ENCODE measurements around the gene RNF220.

RNF220 gene

DNA sequence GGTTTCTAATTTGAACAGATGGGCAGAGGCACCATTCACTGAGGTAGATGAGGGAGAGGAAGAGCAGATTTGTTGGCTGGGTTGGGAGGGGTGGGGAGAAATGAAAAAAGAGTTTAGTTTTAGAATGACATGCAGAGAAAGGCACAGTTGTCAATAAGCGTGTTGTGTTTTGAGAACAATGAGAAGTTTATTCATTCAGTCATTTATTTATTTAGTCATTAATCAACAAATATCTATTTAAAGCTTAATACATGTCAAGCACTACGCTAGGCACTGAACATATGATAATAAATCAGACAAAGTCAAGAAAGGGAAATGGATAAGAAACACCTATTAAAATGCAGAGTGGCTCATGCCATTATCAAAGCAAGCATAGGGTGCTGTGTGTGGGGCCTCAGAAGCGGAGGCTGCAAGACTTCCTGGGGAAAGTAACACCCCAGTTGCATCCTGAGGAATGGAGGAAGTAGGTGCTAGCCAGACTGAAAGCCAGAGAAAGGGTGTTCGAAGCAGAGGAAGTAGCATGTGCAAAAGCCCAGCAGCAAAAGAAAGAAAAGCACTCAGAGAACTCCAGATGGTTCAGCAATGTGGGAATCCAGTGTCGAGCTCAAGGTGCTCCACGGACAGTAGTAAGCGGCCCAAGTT, 114.1 kb downstream of the RNF220 start:
- peak in 2 of 51 donors; percentile 27 to 65 for DNase-seq

DNA sequence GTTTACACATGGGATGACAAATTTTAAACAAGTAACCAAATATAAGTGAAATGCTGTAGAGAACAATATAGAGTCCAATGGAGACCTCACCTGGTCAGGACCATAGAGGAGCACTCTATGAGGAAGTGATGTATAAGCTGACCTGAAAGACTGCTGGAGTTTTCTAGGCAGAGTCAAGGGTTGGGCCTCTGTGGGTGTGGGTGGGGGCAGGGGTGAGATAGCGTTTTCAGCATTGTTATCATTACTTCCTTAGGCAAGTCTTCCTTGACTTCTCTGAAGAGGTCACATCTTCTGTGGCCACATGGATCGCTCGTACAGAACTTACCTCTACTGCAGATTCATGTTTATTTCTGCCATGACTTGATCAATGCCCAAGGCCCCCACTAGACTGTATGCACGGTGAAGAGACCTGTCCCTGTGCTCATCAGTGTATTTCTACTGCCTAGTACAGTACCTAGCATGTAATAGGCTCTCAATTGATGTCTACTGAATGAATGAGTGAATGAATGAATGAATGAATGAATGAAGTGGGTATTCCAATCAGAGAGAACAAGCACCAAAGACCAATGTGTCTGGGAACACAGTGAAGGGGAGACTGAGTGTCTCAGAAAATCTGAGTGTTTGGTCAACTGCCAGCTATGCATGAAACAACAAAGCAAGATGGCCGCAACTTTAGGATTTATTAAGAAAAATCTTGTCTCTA, 116.5 kb downstream of the RNF220 start:
- no peak for DNase-seq

DNA sequence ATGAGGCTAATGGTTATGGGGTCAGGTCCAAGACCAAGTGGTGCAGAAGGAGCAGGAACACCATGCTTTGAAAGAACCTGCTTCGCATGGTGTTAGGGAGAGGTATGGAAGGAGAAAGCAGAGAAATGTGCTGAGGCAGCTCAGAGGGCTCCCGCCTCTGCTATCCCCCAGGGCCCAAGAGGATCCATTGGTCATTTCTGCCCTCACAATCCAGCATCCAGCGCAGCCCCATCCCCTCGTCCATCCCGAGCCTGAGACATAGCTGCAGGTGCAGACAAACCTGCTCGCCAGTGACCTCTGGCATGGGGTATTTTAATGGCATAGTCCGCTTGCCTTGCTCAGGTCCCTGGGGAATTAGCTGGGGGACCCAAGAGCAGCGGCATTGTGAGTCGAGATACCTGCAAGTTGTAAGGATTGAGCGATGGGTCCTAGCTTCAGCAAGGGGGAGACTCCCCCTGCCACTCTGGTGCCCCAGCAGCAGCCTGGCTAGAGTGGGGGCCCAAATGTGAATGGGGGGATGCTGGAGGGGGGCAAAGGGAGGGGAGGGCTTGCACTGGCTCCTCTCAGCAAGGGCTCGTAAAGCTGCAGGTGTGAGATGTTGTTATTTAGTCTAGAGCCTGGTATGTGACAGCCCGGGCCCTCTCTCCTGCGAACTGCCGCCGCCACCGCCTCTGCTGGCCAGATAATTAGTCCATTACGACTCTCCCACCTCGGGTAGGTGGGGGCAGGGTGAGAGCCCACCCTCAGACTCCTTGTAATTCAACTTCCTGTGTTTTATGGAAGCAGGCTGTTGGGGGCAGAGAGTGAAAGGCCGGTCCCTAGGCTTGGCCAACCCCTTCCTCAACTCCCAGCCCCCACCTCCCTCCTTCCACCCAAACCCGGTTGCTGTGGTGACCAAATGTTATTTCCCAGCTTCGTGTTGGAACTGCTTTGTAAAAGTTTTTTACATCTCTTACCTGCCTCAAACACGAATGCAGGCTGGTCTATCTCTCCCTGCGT, 118.8 kb downstream of the RNF220 start:
- peak in 1 of 51 donors; percentile 39 for DNase-seq

DNA sequence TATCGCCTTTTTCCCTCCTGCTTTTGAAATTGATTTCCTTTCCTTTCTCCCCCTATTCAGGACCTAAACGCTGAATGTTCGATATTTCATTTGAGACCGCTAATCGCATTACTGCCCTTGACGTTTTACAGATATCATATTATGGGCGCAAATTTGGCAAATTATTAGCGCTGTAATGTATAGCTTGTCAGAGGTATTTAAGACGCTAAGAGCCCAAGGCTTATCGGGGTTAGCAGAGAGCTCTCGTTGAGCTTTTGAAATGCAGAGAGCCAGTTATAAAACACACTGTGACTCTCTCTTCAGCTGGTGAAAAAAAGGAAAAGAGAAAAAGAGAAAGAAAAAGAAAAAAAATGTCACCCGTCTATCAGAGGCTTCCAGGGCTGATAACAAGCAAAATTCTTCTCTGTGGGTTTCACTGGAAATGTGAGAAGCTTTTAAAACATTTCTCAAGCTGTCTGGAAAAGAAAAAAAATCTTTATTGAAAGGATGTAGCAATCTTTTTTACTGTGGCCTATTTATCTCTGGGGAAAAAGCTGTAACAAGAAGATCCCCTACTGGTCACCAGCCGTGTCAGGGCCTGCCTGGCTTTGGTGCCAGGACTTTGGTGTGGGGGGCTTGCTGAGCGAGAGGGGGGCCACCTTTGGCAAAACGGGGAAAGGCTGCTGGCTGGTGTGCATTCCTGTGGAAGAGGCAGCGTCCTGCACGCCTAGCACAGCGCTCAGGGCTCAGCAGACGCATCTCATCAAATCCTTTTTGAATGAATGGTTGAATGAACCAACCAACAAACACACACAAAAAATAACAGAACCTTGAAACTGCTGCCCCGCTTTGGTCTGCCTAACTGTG, 119.8 kb downstream of the RNF220 start:
- peak in 4 of 51 donors; percentile 30 to 72 (median 42) for DNase-seq

DNA sequence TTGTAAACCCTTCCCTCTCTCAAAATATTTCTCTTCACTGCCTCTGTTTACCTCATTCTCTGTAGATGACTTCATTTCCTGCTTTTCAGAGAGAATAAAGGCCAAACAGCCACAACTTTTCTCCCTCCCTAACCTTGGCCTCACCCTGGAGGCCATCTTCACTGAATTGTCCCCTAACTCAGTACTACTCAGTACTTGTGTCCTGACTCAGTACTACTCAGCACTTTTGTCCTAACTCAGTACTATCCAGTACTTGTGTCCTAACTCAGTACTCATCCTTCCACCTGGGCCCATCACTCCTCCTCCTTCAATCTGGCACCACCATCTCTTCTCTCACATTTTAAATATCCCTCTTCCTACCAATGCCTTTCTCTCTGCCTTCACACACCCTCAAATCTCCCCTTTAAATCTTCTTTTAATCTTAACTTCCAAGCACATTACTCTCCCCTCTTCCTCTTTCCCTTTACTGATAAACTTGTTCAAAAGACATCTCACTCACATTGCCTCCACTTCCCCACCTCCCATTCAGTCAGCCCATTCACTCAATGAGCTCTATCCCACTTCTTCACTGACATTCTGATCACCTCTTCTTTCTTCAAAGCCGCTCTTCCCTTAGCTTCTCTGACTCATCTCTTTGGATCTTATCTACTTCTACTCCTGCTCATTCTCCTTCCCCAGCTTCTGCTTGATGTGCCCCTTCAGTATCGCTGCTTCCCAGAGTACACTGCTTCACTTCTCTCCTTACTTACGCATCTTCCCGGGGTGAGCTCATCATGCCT, 121.4 kb downstream of the RNF220 start:
- DNase-seq, result no peak

DNA sequence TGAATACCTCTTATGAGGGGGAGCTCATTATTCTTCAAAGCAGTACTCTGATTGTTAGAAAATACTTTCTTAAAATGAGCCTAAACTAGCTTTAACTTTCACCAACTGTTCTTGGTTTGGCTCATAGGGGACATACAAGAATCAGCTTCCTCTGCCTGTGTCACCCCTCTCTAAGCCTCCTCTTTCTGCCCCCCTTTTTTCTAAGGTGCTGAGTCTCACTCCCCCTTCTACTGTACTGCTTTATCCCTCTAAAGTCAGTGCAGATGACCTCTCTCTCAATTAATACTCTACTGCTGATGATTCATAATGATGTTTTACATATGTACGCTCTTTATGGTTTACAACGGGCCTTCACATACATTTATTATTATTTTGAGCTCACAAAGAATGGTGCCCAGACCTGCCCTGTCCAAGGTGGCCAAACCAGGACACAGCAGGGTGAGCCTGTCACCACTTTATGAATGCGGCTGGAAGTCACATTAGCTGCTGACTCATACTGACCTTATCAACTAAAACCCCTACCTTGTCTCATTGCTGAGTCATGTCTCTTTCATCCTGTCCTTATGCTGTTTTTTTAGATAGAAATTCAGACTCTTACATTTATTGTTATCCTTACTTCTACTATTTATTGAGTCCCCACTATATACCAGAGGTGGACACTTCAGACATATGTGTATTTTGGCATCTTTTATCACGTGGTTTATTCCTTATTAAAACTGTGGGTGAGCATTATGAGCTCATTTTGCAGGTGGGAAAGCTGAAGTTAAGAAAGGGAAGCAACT, 126.9 kb downstream of the RNF220 start:
- no peak for DNase-seq

DNA sequence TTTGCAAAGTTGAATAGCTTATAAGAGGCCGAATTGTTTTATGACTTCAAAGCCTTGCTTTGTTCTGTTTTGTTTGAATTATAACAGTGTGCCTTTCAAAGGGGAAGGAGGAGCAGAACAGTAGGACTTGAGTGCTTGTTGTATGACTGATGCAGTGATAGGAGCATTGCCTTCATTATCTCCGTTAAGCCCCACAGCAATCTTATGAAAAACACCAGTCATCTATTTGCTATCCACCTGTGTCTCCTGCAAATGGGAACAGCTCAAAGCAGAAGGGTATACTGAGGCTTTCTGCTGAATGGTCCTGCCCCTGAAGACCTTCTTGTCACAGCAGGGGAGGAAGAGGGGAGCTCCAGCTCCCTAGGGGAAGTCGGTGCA, 127.5 kb downstream of the RNF220 start:
- DNase-seq, result peak in 3 of 51 donors; percentile 26 to 77 (median 51)

DNA sequence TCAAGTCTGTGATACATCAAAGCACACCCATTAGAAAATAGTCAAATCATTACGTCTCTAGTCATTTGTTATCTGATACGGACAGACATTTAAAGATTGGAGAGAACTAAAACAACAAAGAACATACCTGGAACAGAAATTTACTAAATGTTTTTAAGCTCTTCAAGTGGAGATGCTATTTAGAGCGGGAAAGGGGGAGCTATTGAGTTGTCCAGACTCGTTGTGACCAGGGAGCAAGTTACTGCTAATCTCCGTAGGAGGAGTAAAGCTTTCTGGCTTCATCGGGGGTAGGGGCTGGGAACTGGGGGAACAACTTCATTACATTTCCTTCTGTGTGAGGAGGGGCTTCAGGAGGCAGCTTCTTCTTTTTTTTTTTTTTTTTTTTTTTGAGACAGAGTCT, 129.7 kb downstream of the RNF220 start:
- DNase-seq, result no peak

DNA sequence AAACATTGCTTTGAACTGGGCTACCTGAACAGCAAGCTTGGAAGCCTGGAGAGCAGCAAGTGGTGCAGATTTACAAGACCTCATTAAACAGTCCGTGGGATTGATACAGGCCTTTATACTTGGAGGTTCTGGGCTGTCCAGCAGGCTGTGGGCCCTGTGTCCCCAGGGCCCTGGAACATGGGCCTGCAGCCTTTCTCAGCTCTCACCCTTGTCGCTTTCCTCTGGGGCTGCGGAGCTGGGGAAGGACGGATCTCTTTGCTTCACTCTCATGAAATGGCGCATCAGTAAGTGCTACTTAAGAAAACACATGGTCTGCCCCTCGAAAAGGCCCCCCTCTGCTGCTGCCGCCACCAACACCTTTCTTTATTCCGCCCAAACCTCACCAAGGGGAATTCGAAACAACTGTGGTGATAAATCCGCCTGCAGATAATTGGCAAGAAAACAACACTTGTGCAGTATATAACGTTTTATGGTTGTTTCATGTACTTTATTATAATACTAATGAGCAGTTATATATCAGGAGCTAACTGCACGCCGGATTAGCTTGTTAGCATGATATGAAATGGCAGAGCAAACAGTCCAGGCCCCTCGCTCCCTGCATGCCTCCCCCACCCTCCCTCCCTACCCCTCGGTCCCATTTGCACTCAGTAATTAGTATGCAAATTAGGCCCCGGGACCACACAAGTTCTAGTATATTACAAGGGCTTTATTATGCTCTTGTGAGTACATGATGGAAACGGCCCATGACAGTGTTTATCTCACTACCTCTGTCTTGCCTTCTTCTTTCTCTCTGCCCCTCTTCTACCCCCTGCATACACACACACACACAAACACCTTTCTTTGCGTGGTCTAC, 131.5 kb downstream of the RNF220 start:
- peak in 1 of 51 donors; percentile 32 for DNase-seq

DNA sequence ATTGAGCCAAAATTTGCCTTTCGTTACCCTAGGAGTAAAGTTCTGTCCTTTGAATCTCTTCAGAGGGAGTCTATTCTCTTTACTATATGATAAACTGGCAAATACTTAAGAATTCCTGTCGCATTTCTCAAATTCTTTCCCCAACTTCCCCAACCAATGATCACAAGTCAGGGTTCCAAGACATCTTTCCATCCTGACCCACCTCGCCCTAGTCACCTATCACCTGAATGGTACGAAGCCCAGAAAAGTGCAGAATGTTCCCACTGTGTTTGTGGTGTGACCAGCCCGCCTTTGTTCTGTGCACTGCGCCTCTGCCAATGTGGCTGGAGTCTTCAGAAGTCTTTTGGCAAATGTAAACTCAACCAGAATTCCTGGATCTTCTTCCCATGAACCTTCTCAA, 132.5 kb downstream of the RNF220 start:
- DNase-seq, result no peak

DNA sequence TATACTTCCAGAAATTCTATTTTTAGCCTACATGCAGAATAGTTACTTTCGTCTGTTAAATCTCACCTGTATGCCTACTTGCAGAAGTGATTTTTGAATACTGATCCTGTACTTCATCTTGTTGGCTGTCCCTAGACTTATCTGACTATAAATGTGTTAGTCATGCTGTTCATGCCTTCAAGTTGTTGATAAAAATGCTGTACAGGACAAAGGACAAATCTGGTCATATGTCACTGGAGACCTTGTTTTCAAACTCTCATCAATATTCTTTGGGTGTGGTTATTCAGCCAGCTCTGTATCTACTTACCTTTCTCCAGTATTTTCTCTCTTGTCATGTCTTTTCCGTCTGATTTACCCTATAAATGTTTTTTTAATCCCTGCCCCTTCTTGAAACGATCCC, 132.9 kb downstream of the RNF220 start:
- no peak for DNase-seq

DNA sequence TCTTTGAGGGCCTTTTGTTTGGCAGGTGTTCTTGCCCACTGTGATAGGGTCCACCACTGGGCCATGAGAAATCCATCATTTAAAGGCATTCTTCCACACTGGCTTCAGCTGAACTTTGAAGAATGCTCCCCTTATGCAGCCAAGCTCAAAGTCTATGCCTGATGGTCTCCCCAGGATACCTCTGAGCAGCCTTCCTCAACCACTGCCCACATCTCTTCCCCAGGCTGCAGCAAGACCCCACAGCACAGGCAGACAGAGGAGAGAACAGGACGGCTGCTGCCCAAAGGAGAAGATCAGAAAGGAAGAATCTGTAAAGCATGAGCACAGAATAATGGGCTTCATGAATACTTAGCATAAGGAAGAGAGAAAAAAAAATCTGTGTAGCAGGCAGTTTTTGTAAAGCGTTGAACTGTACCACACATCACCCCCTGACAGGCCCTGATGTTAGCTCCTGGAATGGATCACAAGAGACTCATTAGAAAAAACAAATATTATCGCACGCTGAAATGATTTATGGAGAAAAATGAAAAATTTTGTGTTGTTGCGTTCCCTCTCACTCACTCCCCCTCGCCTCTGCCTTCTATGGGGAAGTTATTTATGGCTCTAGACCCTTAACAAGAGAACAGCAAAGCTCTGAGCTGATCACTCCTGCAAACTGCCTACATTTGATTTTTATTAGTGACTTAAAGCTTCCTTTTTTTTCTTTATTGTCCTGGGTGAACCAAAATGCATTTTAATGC, 135.1 kb downstream of the RNF220 start:
- no peak for DNase-seq

DNA sequence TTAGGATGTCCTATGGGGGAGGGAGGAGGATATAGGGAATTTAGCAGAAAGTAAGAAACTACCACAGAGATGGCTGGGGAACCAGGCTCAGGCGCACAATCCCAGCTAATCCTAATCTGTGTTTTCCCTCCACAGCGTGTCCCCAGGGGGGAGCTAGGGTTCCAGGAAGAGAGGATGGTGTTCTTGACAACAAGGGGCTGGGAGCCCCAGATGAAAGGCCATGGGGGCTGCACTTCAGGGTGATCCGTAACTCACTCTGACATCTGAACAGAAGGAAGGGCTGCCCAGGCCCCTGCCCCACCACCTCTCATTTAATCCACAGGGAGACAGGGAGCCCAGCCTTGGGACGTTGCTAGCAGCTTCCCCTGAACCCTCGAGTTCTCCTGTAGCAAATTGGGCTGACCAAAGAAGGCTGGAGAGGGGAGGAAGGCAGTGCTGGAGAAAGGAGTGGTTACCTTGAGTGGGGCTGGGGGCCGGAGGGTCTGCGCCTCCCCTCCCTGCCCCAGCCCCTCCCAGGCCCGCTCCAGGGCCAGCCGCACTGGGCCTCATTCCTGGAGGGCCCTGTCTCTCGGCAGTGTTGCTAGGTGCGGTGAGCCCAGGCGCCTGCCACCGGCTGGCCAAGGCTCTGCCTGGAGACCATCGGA, 137.5 kb downstream of the RNF220 start:
- DNase-seq, result peak in 9 of 51 donors; percentile 16 to 56 (median 32)

DNA sequence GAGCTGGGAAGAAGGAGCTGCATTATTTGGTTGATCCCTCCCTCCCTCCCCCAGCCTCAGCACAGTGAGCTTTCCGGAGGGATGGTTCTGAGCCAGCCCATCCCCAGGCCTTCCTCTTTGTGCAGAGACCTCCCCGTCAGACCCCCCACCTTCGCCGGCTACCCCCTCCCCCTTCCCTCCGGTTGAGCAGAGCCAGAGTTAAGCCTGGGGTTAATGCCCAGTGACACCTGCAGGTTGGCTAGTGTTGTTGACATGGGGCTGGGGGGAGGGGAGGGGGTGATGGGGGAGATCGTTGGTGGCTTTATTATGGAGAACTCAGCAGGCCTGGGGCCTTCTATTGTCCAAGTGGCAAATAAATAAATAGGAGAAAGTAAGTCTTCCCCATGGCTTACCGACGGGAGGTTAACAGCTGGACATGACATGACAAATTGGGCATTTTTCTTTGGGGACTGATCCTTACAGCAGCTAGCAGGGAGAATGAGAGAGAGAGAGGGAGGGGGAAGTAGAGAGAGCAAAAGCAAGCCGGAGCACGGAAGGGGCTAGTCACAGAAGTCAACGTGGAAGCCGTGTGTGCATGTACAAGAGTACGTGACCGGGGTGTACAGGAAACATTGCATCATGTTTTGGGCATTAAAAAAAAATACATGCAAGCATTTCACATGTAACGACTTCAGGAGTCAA, 138.1 kb downstream of the RNF220 start:
- peak in 8 of 51 donors; percentile 20 to 52 (median 35) for DNase-seq

DNA sequence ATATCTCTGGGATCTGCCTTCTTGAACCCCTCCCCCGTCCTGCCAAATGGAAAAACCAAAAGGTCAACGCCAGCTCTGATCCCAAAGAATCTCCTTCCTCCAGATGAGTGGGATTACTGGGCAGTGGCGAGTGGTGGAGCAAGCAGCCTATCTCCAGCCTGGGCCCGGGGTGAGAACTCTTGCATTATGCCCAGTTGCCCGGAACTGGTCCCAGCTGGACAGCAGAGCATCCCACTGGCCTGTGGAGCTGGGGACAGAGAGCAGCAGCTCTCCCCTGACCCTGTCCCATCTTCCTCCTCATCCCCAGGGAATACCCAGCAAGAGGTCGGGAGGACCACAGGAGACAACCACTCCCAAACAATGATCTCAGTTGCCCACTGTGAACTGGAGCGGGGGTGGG, 138.7 kb downstream of the RNF220 start:
- DNase-seq, result peak in 2 of 51 donors; percentile 27

DNA sequence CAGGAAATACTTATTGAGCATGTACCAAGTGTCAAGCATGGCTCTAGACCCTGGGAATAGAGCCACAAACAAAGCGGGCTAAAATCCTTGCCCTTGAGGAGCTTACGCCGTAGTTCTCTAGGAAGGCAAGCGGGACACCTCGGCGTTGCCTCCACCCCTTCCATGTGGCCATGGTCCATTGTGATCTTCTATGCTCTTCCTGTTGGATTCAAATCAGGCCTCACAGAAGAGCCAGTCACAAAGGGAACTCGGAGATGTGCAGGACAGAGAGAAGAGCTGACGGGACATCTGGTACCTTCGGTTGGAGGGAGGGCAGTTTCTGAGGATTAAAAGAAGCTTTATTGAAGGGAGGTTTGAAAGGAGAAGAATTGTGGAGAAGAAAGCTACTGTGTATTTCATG, 139.9 kb downstream of the RNF220 start:
- peak in 3 of 51 donors; percentile 22 to 26 (median 23) for DNase-seq
